Heart left ventricle (tissue), 13 donors: ENCODE data around the gene KCNC1.

Experiments
- CTCF ChIP-seq, 12 donors: fragments of 200-600 bp; sonication (generic) in 4 of 12; IDR thresholded peaks; one replicate each; pipeline versions ENCODE4 v1.5.0 to v1.8.0; 2018 to 2022; ENCODE audit warnings: antibody characterized with exemption in 12 of 12, mild to moderate bottlenecking in 5 of 12
- POLR2A ChIP-seq, 2 donors: fragments of 450-650 bp; IDR thresholded peaks; one replicate each; pipeline ENCODE4 v1.6.1; 2017; ENCODE audit warnings: antibody characterized with exemption in 2 of 2, mild to moderate bottlenecking in 2 of 2, moderate library complexity in 2 of 2
- donor health status: ischemic (EF 13 %, LVEDD 7.1; RV severe dilation, severe dysfunction).
- donor health status: DM: no; HTN: yes; CAD: no.
- donor health status: DM: no; HTN: no; CAD: no.
- donor health status: ischemic (EF 25% LVEDD 6.9; RV normal size, moderate dysfunction).
- donor health status: ischemic (EF 25% LVEDD 5.7; RV mildly dilated, moderate dysfunction).
- donor health status: ischemic (EF 35%, LVEDD 5.7; RV mildly dilated, moderate dysfunction).
- donor health status: nonischemic (EF 11% LVEDD 7.7; RV severe dilation, severe dysfunction).
- donor health status: DM: yes; HTN: yes; CAD: no.
- donor health status: PGD.
- donor health status: ischemic (EF 29% LVEDD 5.4; RV normal size, mild dysfunction).
- donor health status: nonischemic (EF 23%, LVEDD 6.1; RV moderate dilation, normal function).

DNA sequence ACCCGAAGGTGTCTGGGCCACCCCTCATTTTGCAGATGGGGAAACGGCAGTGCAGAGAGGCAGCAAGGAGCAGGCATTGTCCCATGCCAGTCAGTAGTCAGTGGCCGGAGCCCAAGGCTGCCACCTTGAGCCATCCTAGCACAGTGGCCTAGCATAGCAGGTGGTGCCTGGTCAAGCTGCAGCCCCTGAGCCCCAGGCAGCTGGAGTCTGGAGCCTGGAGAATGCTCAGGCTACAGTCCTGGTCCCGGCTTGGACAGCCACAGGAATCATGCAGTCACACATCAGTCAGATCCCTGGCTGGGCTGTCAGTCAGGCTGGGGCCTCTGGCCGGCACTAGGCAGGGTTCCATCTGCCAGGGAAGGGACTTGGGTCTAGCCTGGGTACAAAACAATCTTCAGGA, 18.6 kb downstream of the KCNC1 start:
- no peak for TF ChIP-seq CTCF (IDR thresholded peaks at IDR 0.05)
- TF ChIP-seq POLR2A (IDR thresholded peaks at IDR 0.05) = no peak
